Sigmoid colon (tissue), 7 donors: Measurements from ENCODE around the gene UBASH3B. TPM values are rescaled to one million over a fixed set of nuclear protein-coding genes. Genes with fewer than 3 reads are reported as not detected.

Source experiments
- DNase-seq: peaks from one replicate; pipeline ENCODE4 v3.0.0-alpha.2; 2019
- H3K27ac ChIP-seq, 4 donors: fragments of 200-600 bp; sonication (generic); one replicate each; pipeline ENCODE4 v1.5.1; 2016 to 2019; ENCODE audit warnings: mild to moderate bottlenecking in 1 of 4
- H3K27me3 ChIP-seq, 3 donors: fragments of 200-600 bp; sonication (generic); one replicate each; pipeline ENCODE4 v1.5.1; 2019; ENCODE audit warnings: mild to moderate bottlenecking in 1 of 3
- H3K36me3 ChIP-seq, 4 donors: fragments of 200-600 bp; sonication (generic); one replicate each; pipeline ENCODE4 v1.5.1; 2016 to 2019
- H3K4me1 ChIP-seq, 4 donors: fragments of 200-600 bp; sonication (generic); one replicate each; pipeline ENCODE4 v1.5.1; 2017 to 2019
- H3K4me3 ChIP-seq, 4 donors: fragments of 200-600 bp; sonication (generic); one replicate each; pipeline ENCODE4 v1.5.1; 2017 to 2019; ENCODE audit warnings: mild to moderate bottlenecking in 2 of 4, moderate library complexity in 1 of 4
- H3K9me3 ChIP-seq, 4 donors: fragments of 200-600 bp in 3 of 4; sonication (generic) in 3 of 4; one replicate each; pipeline versions ENCODE4 v1.5.1 to v1.6.1; 2013 to 2019
- EP300 ChIP-seq, 4 donors: sonication (generic); formaldehyde crosslinking; IDR thresholded peaks; one replicate each; pipeline ENCODE4 v1.6.1; 2017; ENCODE audit warnings: antibody characterized with exemption in 4 of 4
- POLR2A ChIP-seq, 2 donors: fragments of 450-650 bp; IDR thresholded peaks; one replicate each; pipeline ENCODE4 v1.6.1; 2016; ENCODE audit warnings: antibody characterized with exemption in 2 of 2, mild to moderate bottlenecking in 2 of 2, moderate library complexity in 2 of 2
- POLR2AphosphoS5 ChIP-seq, 4 donors: sonication (generic); formaldehyde crosslinking; IDR thresholded peaks; one replicate each; pipeline ENCODE4 v1.6.1; 2017; ENCODE audit warnings: antibody characterized with exemption in 4 of 4
- WGBS, 2 donors: extraction: QIAGEN DNeasy Blood & Tissue Kit; methylation state at CpG; one replicate each; pipeline ENCODE4 v1.1.7; 2013; 5-methylcytosine and 5-hydroxymethylcytosine counted together
- intact Hi-C: fragments of 100-400 bp; cut with DNase I; formaldehyde crosslinking; loops from one replicate; pipeline ENCODE4 v1.15.1; 2023
- polyA plus RNA-seq, 3 donors: library from polyadenylated mRNA; stranded (reverse); fragments of 200-250 nt; gene quantifications; one replicate each; pipeline ENCODE4 v1.2.3, GENCODE V29; 2013
- total RNA-seq, 4 donors: library from RNA; depleted of rRNA; stranded (reverse); fragments of >200 nt; gene quantifications; one replicate each; pipeline ENCODE4 v1.1.0, GENCODE V29; 2016
- TF ChIP-seq, protein P1 (sequence below), 4 experiments: fragments of 450-650 bp in 3 of 4; fragments of 200-600 bp in 1 of 4; IDR thresholded peaks; one replicate each; pipeline ENCODE4 v1.5.1; 2016 to 2019; ENCODE audit warnings: antibody characterized with exemption in 4 of 4, mild to moderate bottlenecking in 3 of 4, moderate library complexity in 2 of 4
- donor health status: healthy with polysubstance abuse.
- donor health status: Bipolar disorder and iron deficiency.
- donor health status: healthy.

The UBASH3B gene
- total and polyA plus RNA-seq, 7 donors: 1.4 to 12.9 (median 2.1) TPM

DNA sequence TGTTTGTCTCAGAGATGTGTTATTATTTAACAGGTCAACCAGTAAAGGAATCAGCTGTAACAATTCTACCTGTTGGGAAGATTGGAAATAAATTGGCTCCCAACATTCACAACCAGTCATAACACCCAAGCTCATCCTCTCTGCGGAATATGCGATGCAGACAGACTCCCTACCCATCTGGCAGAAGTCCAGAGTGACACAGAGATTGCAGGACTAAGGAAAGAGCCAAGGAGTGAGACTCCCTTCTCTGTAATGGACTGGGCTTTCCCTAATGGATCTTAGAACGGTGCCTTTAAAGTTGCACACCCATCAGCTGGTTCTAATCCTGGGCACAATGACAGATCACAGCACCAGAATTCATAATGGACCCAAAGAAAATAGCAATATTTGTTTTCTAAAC is 27.8 kb upstream of the UBASH3B start:
- WGBS, 2 donors: 73 to 90% methylated on average over 3 of the region's 3 CpGs
- intact Hi-C loops: loop anchor here (1.0 to 5.0 kb wide), 2 partner anchors 45 to 155 kb away; no protein-coding TSS in a partner anchor
- H3K27me3 ChIP-seq: no peaks in the 10 kb centered on the region
- H3K36me3 ChIP-seq: no peaks in the 10 kb centered on the region
- DNase-seq: peak; percentile 3
- no peaks in the 10 kb centered on the region for H3K9me3 ChIP-seq
- H3K27ac ChIP-seq: no peak overlapping the region
- H3K4me3 ChIP-seq: no peak overlapping the region
- H3K4me1 ChIP-seq: peaks cover 0 to 10% (median 4%) of the 10 kb centered on the region in 4 donors
- TF ChIP-seq EP300 (IDR thresholded peaks at IDR 0.05) (no peak), POLR2A (IDR thresholded peaks at IDR 0.05) (no peak)

DNA sequence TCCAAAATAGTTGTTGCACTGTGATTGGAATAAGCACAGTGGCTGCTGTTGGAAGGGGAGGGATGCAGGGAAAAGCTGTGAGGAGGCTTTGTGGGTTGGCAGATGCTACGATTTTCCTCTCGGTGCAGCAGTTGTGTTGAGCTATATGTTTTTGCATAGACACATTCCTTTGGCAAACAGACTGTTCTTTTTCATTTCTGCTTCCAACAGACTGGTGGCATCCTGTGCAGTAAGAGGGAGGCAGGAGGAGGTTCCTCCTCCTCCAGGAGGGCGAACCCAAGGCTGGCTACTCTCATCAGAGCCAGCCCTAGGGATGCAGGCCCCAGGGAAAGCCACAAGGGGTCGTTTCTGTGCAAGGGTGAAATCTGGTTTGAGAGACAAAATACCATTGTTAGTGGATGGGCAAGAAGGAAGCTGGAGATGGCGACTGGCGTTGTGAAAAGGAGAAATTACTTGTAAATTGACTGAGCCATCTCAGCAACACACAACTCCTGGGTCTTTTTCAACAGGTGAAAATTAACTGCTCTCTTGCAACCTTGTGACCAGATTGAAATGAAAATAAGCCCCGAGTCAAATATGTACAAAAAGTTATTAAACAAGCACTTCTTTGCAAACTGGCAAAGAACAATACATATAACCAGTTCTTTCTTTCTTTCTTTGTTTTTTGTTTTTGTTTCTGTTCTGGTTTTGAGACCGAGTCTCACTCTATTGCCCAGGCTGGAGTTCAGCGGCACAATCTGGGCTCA is 26.5 kb upstream of the UBASH3B start:
- DNase-seq: peak; percentile 80
- H3K4me1 ChIP-seq: peaks cover 0 to 12% (median 5%) of the 10 kb centered on the region in 4 donors

DNA sequence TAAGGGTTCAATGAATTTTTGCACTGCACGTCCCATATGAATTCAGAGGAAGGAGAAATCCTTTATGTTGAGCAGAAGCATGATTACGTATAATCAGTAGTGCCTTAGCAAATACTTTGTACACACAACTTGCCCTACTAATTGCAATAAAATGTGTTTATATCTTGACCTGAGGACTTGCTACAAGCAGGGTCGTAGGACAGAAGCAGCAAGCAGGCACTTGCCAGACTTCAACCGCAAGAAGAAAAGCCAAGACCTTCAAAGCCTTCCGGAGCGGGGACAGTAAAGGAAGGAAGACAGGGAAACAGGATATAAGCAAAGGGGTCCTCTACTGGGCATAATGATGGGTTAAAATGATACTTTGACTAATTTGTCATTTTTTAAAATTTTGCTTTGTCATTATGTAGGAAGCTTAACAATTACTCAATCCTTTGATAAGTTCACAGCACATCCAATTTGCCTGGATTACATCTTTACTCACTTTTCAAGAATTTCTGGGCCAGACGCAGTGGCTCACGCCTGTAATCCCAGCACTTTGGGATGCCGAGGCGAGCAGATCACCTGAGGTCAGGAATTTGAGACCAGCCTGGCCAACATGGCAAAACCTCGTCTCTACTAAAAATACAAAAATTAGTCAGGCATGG is 23.2 kb upstream of the UBASH3B start:
- Histone ChIP-seq H3K27ac (no peak overlapping the region), H3K36me3 (no peaks in the 10 kb centered on the region), H3K27me3 (no peaks in the 10 kb centered on the region), H3K9me3 (no peaks in the 10 kb centered on the region), H3K4me1 (peaks cover 0 to 12% (median 5%) of the 10 kb centered on the region in 4 donors), H3K4me3 (no peak overlapping the region)
- WGBS, 2 donors: 57 to 72% methylated on average over 11 of the region's 11 CpGs
- peak; percentile 11 for DNase-seq
- intact Hi-C loops: loop anchor here (5.0 kb wide), 1 partner anchor 220 kb away; no protein-coding TSS in a partner anchor
- TF ChIP-seq, protein P1, sequence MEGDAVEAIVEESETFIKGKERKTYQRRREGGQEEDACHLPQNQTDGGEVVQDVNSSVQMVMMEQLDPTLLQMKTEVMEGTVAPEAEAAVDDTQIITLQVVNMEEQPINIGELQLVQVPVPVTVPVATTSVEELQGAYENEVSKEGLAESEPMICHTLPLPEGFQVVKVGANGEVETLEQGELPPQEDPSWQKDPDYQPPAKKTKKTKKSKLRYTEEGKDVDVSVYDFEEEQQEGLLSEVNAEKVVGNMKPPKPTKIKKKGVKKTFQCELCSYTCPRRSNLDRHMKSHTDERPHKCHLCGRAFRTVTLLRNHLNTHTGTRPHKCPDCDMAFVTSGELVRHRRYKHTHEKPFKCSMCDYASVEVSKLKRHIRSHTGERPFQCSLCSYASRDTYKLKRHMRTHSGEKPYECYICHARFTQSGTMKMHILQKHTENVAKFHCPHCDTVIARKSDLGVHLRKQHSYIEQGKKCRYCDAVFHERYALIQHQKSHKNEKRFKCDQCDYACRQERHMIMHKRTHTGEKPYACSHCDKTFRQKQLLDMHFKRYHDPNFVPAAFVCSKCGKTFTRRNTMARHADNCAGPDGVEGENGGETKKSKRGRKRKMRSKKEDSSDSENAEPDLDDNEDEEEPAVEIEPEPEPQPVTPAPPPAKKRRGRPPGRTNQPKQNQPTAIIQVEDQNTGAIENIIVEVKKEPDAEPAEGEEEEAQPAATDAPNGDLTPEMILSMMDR (IDR thresholded peaks at IDR 0.05): no peak
- TF ChIP-seq POLR2AphosphoS5 (IDR thresholded peaks at IDR 0.05) (no peak), POLR2A (IDR thresholded peaks at IDR 0.05) (no peak), EP300 (IDR thresholded peaks at IDR 0.05) (no peak)

More for the DNA sequence above, 26.5 kb upstream of the UBASH3B start:
- no peaks in the 10 kb centered on the region for H3K36me3 ChIP-seq
- intact Hi-C loops: loop anchor here (1.0 to 5.0 kb wide), 2 partner anchors 47 to 153 kb away; no protein-coding TSS in a partner anchor
- H3K4me3 ChIP-seq: no peak overlapping the region
- no peaks in the 10 kb centered on the region for H3K9me3 ChIP-seq
- no peak overlapping the region for H3K27ac ChIP-seq
- TF ChIP-seq POLR2A (IDR thresholded peaks at IDR 0.05) (no peak), EP300 (IDR thresholded peaks at IDR 0.05) (no peak)
- TF ChIP-seq, protein P1 (IDR thresholded peaks at IDR 0.05): peak; percentile 69 to 80 (median 72)
- no peaks in the 10 kb centered on the region for H3K27me3 ChIP-seq
- 42 to 48% methylated on average over 9 of the region's 9 CpGs for WGBS, 2 donors

DNA sequence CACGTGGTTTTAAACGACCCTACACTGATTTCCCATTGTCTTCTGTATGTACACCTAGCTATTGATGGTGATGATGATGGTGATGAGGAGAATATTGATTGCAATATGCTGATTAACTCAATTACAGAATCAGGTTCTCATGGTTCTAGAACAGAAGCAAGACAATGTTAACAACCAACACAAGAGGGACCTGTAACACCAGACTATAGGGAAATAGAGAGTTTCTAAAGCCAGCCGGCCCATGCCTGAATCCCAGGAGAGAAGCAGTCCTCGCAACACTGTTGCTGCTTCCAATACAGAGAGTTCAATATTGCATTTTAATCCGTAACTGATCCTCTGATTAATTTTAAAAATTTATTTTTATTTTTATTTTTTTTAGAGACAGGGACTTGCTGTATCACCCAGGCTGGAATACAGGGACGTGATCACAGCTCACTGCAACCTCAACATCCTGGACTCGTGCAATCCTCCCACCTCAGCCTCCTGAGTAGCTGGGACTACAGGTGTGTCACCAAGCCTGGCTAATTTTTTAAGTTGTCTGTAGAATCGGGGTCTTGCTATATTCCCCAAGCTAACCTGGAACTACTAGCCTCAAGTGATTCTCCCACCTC is 22.2 kb upstream of the UBASH3B start:
- H3K4me1 ChIP-seq: peaks cover 0 to 12% (median 5%) of the 10 kb centered on the region in 4 donors
- 60 to 68% methylated on average over 8 of the region's 8 CpGs for WGBS, 2 donors
- intact Hi-C loops: loop anchor here (5.0 kb wide), 1 partner anchor 219 kb away; no protein-coding TSS in a partner anchor
- no peaks in the 10 kb centered on the region for H3K36me3 ChIP-seq
- peak; percentile 46 for DNase-seq
- H3K27me3 ChIP-seq: no peaks in the 10 kb centered on the region
- no peak for TF ChIP-seq POLR2A (IDR thresholded peaks at IDR 0.05)
- TF ChIP-seq, protein P1 (IDR thresholded peaks at IDR 0.05): peak; percentile 13 to 37 (median 26)
- TF ChIP-seq EP300 (IDR thresholded peaks at IDR 0.05): no peak
- H3K27ac ChIP-seq: no peak overlapping the region
- H3K9me3 ChIP-seq: no peaks in the 10 kb centered on the region
- no peak overlapping the region for H3K4me3 ChIP-seq

DNA sequence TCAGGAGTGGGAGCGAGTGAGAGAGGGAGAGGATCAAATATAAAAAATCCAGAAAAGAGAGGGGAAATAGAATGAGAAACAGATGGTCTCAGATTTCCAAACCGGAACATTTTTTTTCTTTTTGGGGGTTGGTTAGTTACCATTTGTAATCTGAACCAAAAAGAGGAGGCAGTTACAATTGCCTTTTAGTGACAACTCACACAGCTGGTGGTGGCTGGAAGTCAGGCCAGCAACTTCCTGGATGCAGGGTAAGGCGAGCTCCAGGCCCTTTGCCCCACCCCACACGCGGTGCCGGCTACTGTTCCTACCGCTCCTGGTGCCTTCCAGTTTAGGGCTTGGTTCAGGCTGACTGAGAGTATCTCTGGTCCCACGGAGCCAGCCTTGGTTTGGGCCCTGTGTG is 21.0 kb upstream of the UBASH3B start:
- peak; percentile 54 for DNase-seq
- H3K27me3 ChIP-seq: no peaks in the 10 kb centered on the region
- H3K36me3 ChIP-seq: no peaks in the 10 kb centered on the region
- TF ChIP-seq POLR2AphosphoS5 (IDR thresholded peaks at IDR 0.05): no peak
- no peak for TF ChIP-seq POLR2A (IDR thresholded peaks at IDR 0.05)
- TF ChIP-seq, protein P1 (IDR thresholded peaks at IDR 0.05): no peak
- TF ChIP-seq EP300 (IDR thresholded peaks at IDR 0.05): no peak
- peaks cover 0 to 3% (median under 1%) of the 10 kb centered on the region in 4 donors for H3K4me1 ChIP-seq
- H3K4me3 ChIP-seq: no peak overlapping the region
- intact Hi-C loops: loop anchor here (1.0 to 5.0 kb wide), 2 partner anchors 147 to 218 kb away; no protein-coding TSS in a partner anchor
- no peaks in the 10 kb centered on the region for H3K9me3 ChIP-seq
- WGBS, 2 donors: 36 to 58% methylated on average over 8 of the region's 8 CpGs
- no peak overlapping the region for H3K27ac ChIP-seq
